ENCODE measurements around the gene REN.

DNA sequence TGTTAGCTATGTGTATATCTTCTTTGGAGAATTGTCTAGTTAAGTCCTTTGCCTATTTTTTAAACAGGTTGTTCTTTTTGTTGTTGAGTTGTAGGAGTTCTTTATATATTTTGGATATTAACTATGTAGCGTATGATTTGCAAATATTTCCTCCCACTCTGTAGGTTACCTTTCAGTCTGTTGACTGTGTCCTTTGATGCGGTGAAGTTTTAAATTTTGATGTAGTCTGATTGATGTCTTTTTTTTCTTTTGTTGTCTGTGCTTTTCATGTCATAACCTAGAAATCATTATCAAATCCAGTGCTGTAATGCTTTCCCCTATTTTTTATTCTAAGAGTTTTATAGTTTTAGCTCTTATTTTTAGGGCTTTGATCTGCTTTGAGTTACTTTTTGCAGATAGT, 38.8 kb upstream of the REN start:
- TF ChIP-seq, protein P1, sequence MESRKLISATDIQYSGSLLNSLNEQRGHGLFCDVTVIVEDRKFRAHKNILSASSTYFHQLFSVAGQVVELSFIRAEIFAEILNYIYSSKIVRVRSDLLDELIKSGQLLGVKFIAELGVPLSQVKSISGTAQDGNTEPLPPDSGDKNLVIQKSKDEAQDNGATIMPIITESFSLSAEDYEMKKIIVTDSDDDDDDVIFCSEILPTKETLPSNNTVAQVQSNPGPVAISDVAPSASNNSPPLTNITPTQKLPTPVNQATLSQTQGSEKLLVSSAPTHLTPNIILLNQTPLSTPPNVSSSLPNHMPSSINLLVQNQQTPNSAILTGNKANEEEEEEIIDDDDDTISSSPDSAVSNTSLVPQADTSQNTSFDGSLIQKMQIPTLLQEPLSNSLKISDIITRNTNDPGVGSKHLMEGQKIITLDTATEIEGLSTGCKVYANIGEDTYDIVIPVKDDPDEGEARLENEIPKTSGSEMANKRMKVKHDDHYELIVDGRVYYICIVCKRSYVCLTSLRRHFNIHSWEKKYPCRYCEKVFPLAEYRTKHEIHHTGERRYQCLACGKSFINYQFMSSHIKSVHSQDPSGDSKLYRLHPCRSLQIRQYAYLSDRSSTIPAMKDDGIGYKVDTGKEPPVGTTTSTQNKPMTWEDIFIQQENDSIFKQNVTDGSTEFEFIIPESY (CRISPR knock-in tag; IDR thresholded peaks at IDR 0.05), result no peak
- TF ChIP-seq, protein P2, sequence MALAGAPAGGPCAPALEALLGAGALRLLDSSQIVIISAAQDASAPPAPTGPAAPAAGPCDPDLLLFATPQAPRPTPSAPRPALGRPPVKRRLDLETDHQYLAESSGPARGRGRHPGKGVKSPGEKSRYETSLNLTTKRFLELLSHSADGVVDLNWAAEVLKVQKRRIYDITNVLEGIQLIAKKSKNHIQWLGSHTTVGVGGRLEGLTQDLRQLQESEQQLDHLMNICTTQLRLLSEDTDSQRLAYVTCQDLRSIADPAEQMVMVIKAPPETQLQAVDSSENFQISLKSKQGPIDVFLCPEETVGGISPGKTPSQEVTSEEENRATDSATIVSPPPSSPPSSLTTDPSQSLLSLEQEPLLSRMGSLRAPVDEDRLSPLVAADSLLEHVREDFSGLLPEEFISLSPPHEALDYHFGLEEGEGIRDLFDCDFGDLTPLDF (CRISPR knock-in tag; IDR thresholded peaks at IDR 0.05), result no peak

Data from HepG2 (cell line).